Measurements from ENCODE around the gene FAM193B. TPM values are rescaled to one million over a fixed set of nuclear protein-coding genes. Genes with fewer than 3 reads are reported as not detected.

FAM193B gene
- total RNA-seq, 1 experiment from 2014 or later = 58.5 TPM

DNA sequence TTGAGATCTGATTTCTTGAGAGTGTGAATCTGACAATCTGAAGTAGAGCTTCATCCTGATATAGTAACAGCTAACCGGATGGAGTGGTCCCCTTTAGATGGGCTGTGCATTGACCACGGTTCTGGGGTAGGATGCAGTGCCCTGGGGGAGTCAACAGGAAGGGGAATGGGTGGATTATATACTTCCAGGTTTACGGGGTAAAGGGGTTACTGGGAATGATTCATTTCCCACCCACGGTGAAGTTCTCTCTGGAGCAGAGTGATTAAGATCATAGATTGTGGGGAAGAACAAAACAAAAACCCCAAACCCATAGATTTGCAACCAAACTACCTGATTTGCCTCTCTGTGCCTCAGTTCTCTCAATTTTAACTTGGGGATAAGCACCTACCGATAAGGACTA, 44.1 kb upstream of the FAM193B start:
- no peak for DNase-seq (ENCODE audit: low read depth, low spot score)
- Histone ChIP-seq H3K27me3 (ENCODE audit: control insufficient read depth, insufficient read depth, low read length) (no peaks in the 10 kb centered on the region), H3K4me1 (ENCODE audit: control insufficient read depth, insufficient read depth, low read length) (peaks cover 11% of the 10 kb centered on the region), H3K27ac (ENCODE audit: low read length) (no peak overlapping the region), H3K9me3 (ENCODE audit: control insufficient read depth, insufficient read depth, low read depth, low read length) (no peaks in the 10 kb centered on the region), H3K4me3 (ENCODE audit: low read depth in 2 of 2, low read length in 2 of 2) (0 out of 4 replicates have a peak overlapping the region, but pooled peaks of 1 of the 2 experiments have one; percentile 11), H3K36me3 (ENCODE audit: control insufficient read depth, insufficient read depth, low read length) (peaks cover 14% of the 10 kb centered on the region)
- no peak for ATAC-seq
- intact Hi-C loops (cut with micrococcal nuclease; ENCODE audit: unreplicated experiment) = no loop called here
- POLR2A ChIA-PET = no interaction called here
- no TSS peak for BruUV-seq (replicated peaks)
- TF ChIP-seq TCF7L2 (IDR thresholded peaks at IDR 0.05; ENCODE audit: low read depth, low read length) (no peak), SIN3A (IDR thresholded peaks at IDR 0.05; ENCODE audit: borderline replicate concordance, insufficient read depth, low read depth, low read length) (no peak), REST (IDR thresholded peaks at IDR 0.05; ENCODE audit: insufficient read depth in 1 of 2, low read depth in 2 of 2, low read length in 1 of 2) (no peak), POLR2AphosphoS5 (IDR thresholded peaks at IDR 0.05; ENCODE audit: low read depth, low read length) (no peak)
- TF ChIP-seq, protein P1, sequence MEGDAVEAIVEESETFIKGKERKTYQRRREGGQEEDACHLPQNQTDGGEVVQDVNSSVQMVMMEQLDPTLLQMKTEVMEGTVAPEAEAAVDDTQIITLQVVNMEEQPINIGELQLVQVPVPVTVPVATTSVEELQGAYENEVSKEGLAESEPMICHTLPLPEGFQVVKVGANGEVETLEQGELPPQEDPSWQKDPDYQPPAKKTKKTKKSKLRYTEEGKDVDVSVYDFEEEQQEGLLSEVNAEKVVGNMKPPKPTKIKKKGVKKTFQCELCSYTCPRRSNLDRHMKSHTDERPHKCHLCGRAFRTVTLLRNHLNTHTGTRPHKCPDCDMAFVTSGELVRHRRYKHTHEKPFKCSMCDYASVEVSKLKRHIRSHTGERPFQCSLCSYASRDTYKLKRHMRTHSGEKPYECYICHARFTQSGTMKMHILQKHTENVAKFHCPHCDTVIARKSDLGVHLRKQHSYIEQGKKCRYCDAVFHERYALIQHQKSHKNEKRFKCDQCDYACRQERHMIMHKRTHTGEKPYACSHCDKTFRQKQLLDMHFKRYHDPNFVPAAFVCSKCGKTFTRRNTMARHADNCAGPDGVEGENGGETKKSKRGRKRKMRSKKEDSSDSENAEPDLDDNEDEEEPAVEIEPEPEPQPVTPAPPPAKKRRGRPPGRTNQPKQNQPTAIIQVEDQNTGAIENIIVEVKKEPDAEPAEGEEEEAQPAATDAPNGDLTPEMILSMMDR (IDR thresholded peaks at IDR 0.05) = no peak
- in situ Hi-C loops (cut with HindIII; ENCODE audit: low pct_unique_long_range_greater_than_20kb, low sequenced_read_pairs) = loop anchor here (10.0 kb wide), 1 partner anchor 54 kb away; no protein-coding TSS in a partner anchor
- CTCF ChIA-PET = no interaction called here

DNA sequence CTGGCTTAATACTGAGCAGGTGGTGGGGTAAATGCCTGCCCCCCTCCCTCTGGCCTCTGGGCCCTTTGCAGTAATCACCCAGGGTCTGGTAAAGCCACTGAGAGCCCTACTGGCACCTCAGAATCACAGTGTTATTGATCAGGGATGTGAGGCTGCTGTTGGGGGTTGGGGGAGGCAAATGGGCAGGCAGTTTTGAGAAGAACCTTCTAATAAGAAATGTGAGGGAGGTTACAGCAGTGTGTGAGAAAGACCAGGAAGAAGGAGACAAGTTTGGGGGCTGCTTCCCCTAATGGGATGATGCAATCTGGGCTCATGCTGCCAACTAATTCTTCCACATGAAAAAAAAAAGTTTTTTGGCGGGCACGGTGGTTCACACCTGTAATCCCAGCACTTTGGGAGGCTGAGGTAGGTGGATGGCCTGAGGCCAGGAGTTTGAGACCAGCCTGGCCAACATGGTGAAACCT, 42.4 kb upstream of the FAM193B start:
- Histone ChIP-seq H3K4me3 (ENCODE audit: low read depth in 2 of 2, low read length in 2 of 2) (no peak overlapping the region), H3K36me3 (ENCODE audit: control insufficient read depth, insufficient read depth, low read length) (peaks cover 14% of the 10 kb centered on the region), H3K27me3 (ENCODE audit: control insufficient read depth, insufficient read depth, low read length) (no peaks in the 10 kb centered on the region), H3K27ac (ENCODE audit: low read length) (no peak overlapping the region), H3K4me1 (ENCODE audit: control insufficient read depth, insufficient read depth, low read length) (peaks cover 11% of the 10 kb centered on the region), H3K9me3 (ENCODE audit: control insufficient read depth, insufficient read depth, low read depth, low read length) (no peaks in the 10 kb centered on the region)
- in situ Hi-C loops (cut with HindIII; ENCODE audit: low pct_unique_long_range_greater_than_20kb, low sequenced_read_pairs) (loop anchor here (10.0 kb wide), 1 partner anchor 52 kb away; no protein-coding TSS in a partner anchor), intact Hi-C loops (cut with micrococcal nuclease; ENCODE audit: unreplicated experiment) (no loop called here)
- ChIA-PET POLR2A (interaction anchor here (0.6 to 0.7 kb wide), 2 partner anchors 38 to 99 kb away, joined by 3 to 7 read pairs; no protein-coding TSS in a partner anchor), CTCF (no interaction called here)
- ATAC-seq = no peak
- DNase-seq (ENCODE audit: low read depth, low spot score) = no peak
- no TSS peak for BruUV-seq (replicated peaks)
- TF ChIP-seq TCF7L2 (IDR thresholded peaks at IDR 0.05; ENCODE audit: low read depth, low read length) (no peak), SIN3A (IDR thresholded peaks at IDR 0.05; ENCODE audit: borderline replicate concordance, insufficient read depth, low read depth, low read length) (no peak), POLR2AphosphoS5 (IDR thresholded peaks at IDR 0.05; ENCODE audit: low read depth, low read length) (no peak), REST (IDR thresholded peaks at IDR 0.05; ENCODE audit: insufficient read depth in 1 of 2, low read depth in 2 of 2, low read length in 1 of 2) (no peak)
- TF ChIP-seq, protein P1 (IDR thresholded peaks at IDR 0.05) = no peak

All from Panc1 (cell line).